ENCODE data around the gene CSNK1D. TPM values are rescaled to one million over a fixed set of nuclear protein-coding genes. Genes with fewer than 3 reads are reported as not detected.

Gene CSNK1D
- total and polyA plus RNA-seq, 10 of the 15 experiments (the other 5 are each of a cell fraction or from before 2014, with no cell fraction given): 5.7 to 105 (median 58.1) TPM

- WGBS (ENCODE audit: insufficient coverage, insufficient replicate concordance, low lambda C conversion rate, missing lambda C conversion rate): 94% methylated on average over 10 of the region's 10 CpGs
These were observed 7.4 kb downstream of the CSNK1D start for GRCh38 chr17:82266142-82266541.

More at GRCh38 chr17:82266142-82266541, 7.4 kb downstream of the CSNK1D start:
- FAIRE-seq: no peak
- Histone ChIP-seq H3K79me2 (ENCODE audit: control insufficient read depth, insufficient read depth, low read length) (peaks cover 50% of the 10 kb centered on the region), H3K36me3 (ENCODE audit: control insufficient read depth in 2 of 2, insufficient read depth in 2 of 2, low read length in 1 of 2) (peaks cover 44 to 51% of the 10 kb centered on the region in 2 experiments), H3K27me3 (replicated peaks in 1 of 2; ENCODE audit: control insufficient read depth in 2 of 2, insufficient read depth in 2 of 2, low read length in 1 of 2) (no peaks in the 10 kb centered on the region), H3K9ac (ENCODE audit: control insufficient read depth, insufficient read depth, low read length) (no peak overlapping the region), H3K9me3 (replicated peaks; ENCODE audit: control insufficient read depth, insufficient read depth, low read length) (no peaks in the 10 kb centered on the region), H3K4me2 (ENCODE audit: control insufficient read depth, insufficient read depth) (no peak overlapping the region), H2AFZ (ENCODE audit: control insufficient read depth, low read depth, low read length) (no peak overlapping the region), H3K4me1 (ENCODE audit: control insufficient read depth, insufficient read depth, low read length) (peaks cover 9% of the 10 kb centered on the region; the same call in 1 of the 2 replicates), H4K20me1 (ENCODE audit: control insufficient read depth, insufficient read depth) (peaks cover 28% of the 10 kb centered on the region), H3K27ac (ENCODE audit: control insufficient read depth, insufficient read depth) (no peak overlapping the region), H3K4me3 (no peak overlapping the region)
- BruUV-seq (replicated peaks): no TSS peak
- ATAC-seq: no peak
- in situ Hi-C loops (cut with MboI): no loop called here
- TF ChIP-seq ATF7 (IDR thresholded peaks at IDR 0.05; ENCODE audit: low read depth) (no peak), POLR2AphosphoS2 (IDR thresholded peaks at IDR 0.05; ENCODE audit: low read depth, low read length) (no peak), HCFC1 (IDR thresholded peaks at IDR 0.05; ENCODE audit: low read length) (no peak), TBL1XR1 (IDR thresholded peaks at IDR 0.05; ENCODE audit: low read depth, low read length) (no peak), TARDBP (IDR thresholded peaks at IDR 0.05; ENCODE audit: borderline replicate concordance) (no peak), SRF (IDR thresholded peaks at IDR 0.05; ENCODE audit: low read depth in 2 of 2, low read length in 2 of 2) (no peak), BMI1 (IDR thresholded peaks at IDR 0.05; ENCODE audit: borderline replicate concordance) (no peak), E4F1 (IDR thresholded peaks at IDR 0.05; ENCODE audit: borderline replicate concordance, partially characterized antibody) (no peak)
- RAD21 ChIA-PET (ENCODE audit: unreplicated experiment): no interaction called here
- CTCF ChIA-PET: interaction anchor here (0.6 kb wide), 1 partner anchor 229 kb away, joined by 4 read pairs; the partner anchor contains the start of gene DCXR
- intact Hi-C loops (cut with micrococcal nuclease; ENCODE audit: unreplicated experiment): no loop called here
- SMC1A ChIA-PET (ENCODE audit: uncharacterized antibody, unreplicated experiment): interaction anchor here (1.0 to 1.2 kb wide), 2 partner anchors 30 to 31 kb away, joined by 3 read pairs; no protein-coding TSS in a partner anchor
- no peak for DNase-seq (ENCODE audit: low read depth, low spot score)
- POLR2A ChIA-PET: interaction anchor here (0.6 kb wide), 1 partner anchor 374 kb away, joined by 4 read pairs; no protein-coding TSS in a partner anchor

All from GM12878 (cell line).